ENCODE data around the gene INAFM1.
A peak's percentile ranks its signal among the peaks of the same experiment; 100 is the strongest.
"Not testable (repeated sequence)": the region's sequence is repeated elsewhere in the genome, so short reads cannot be mapped to it uniquely, and the experiment has no call there.

Gene INAFM1

GRCh38 chr19:47271949-47272348 is 2.7 kb upstream of the INAFM1 start:
- no peak for DNase-seq

- DNase-seq, result no peak
These were observed 2.0 kb upstream of the INAFM1 start for GRCh38 chr19:47272448-47273312.

- peak; percentile 92 for DNase-seq
These were observed 1.2 kb upstream of the INAFM1 start for GRCh38 chr19:47273313-47274070.

- DNase-seq, result no peak
These were observed 441 bp downstream of the INAFM1 start for GRCh38 chr19:47274891-47275761.

- DNase-seq, result no peak
These were observed 1.2 kb downstream of the INAFM1 start for GRCh38 chr19:47275791-47276461.

GRCh38 chr19:47276513-47276912 is 1.8 kb downstream of the INAFM1 start:
- not testable (repeated sequence) for DNase-seq

GRCh38 chr19:47280183-47280797 is 5.6 kb downstream of the INAFM1 start:
- peak; percentile 74 for DNase-seq

GRCh38 chr19:47283405-47284059 is 8.8 kb downstream of the INAFM1 start:
- no peak for DNase-seq

GRCh38 chr19:47284324-47284899 is 9.7 kb downstream of the INAFM1 start:
- peak; percentile 80 for DNase-seq

GRCh38 chr19:47296036-47296435 is 21.4 kb downstream of the INAFM1 start:
- DNase-seq, result peak; percentile 92

- DNase-seq, result not testable (repeated sequence)
These were observed 26.2 kb downstream of the INAFM1 start for GRCh38 chr19:47300867-47301266.

- DNase-seq, result no peak
These were observed 27.6 kb downstream of the INAFM1 start for GRCh38 chr19:47302249-47302648.

- no peak for DNase-seq
These were observed 29.3 kb downstream of the INAFM1 start for GRCh38 chr19:47303966-47304365.

- peak; percentile 57 for DNase-seq
These were observed 30.6 kb downstream of the INAFM1 start for GRCh38 chr19:47305309-47305751.

- no peak for DNase-seq
These were observed 31.6 kb downstream of the INAFM1 start for GRCh38 chr19:47306303-47306702.

GRCh38 chr19:47309038-47309437 is 34.4 kb downstream of the INAFM1 start:
- no peak for DNase-seq

- no peak for DNase-seq
These were observed 34.9 kb downstream of the INAFM1 start, which contains the start of gene C5AR1 for GRCh38 chr19:47309608-47310007. Gene C5AR1 (plus strand): TSS chr19:47309861. CDS start chr19:47309896, 35 bp downstream.

GRCh38 chr19:47310323-47310722 is 35.6 kb downstream of the INAFM1 start:
- no peak for DNase-seq

GRCh38 chr19:47310819-47311218 is 36.1 kb downstream of the INAFM1 start:
- DNase-seq, result no peak

GRCh38 chr19:47312366-47313006 is 37.8 kb downstream of the INAFM1 start:
- no peak for DNase-seq

Data from activated CD4-positive, alpha-beta T cell treated with anti-CD3 and anti-CD28 coated beads, Interleukin-2, Interleukin-6, amounts not matched to agents 100 ng/mL and 50 ng/mL, durations not matched to agents 16 hours and 8 hours (primary cell).